ENCODE results near the gene SGCA. TPM values are rescaled to one million over a fixed set of nuclear protein-coding genes. Genes with fewer than 3 reads are reported as not detected.

Gene SGCA
- polyA plus RNA-seq, 3 donors: 1.3 to 1.7 (median 1.5) TPM

DNA sequence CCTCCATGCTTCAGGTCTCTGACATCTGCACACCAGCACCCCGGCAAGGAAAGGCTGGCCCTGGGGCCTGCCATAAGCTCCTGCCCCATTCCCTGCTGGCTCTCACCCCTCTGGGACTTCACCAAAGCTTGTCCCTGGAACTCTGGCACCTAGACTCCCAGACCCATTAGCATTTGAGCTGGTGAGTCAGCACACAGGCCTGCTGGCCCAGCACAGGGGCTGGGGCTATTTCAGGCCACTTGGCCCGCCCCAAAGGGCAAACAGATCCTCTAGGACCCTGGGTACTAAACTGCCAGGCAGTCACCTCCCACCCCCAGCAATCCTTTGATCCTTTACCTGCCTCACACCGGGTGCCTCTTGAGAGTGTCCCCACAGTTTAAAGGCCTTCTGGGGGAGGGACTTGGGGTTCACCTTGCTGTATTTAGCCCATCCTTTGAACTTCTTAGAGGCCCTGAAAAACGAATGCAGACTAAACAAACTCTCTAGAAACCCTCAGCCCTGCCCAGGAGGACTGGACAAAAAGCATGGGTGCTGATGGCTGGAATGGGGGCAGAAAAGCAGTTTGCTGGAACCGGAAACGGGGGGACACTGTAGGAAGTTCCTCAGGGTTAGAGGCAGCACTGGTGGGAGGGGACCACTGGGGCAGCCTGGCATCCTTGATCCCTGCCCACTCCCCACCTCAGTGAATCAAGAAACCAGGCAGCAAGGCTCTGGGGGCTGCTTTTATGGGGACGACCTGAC is 32.6 kb upstream of the SGCA start:
- DNase-seq: no peak

DNA sequence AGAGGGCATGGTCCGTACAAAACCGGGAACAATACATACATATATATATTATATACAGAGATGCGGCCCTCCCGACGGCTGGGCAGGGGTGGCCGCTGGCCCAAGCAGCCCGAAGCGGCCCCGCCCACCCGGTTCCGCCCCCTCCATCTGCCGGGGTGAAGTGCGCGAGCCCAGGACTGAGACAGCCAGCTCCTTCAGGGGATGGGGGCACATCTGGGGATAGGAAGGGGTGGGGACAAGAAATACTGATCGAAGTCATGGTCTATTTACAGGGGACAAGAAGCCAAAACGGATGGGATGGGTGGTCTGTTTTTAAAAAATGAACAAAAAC is 32.1 kb upstream of the SGCA start:
- DNase-seq: no peak

DNA sequence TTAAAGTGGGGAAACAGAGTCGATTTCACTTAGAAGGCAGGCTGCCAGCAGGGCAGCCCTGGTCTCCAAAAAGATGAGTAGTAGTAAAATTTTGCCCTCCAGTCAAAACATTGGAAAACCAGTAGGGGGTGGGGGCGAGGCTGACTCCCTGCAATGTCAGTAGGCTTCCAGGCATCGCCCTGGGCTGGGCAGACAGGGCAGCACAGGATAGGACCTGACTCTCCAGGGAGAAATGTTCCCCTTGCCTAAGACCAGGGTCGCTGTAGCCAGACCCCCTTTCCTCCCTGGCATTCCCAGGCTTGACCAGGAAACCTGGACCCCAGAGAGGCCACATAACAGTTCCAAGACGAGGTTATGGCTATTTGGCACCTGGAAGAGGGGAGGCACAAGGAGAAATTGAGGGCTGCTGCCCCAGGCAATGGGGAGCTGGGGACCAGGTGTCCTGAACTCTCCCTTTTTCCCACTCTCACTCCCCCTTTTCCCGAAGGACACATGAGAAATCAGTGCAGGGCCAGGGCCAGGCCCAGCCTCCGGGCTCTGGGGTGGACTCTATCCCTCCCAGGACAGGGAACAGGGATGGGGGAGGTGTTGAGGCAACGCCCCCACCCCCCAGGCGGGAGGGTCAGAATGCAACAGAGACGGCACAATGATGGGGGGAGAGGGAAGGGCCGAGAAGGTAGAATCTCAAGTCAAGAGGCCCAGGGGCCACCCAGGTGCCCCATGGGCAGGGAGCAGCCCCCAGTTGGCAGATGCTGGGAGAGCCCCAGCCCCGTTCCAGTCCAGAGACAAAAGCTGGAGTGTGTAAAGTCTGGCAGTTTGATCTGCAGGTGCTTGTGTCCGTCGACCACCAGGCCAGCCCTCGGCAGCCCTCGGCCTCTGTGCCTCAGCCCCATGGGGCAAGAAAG is 31.3 kb upstream of the SGCA start:
- DNase-seq: no peak

DNA sequence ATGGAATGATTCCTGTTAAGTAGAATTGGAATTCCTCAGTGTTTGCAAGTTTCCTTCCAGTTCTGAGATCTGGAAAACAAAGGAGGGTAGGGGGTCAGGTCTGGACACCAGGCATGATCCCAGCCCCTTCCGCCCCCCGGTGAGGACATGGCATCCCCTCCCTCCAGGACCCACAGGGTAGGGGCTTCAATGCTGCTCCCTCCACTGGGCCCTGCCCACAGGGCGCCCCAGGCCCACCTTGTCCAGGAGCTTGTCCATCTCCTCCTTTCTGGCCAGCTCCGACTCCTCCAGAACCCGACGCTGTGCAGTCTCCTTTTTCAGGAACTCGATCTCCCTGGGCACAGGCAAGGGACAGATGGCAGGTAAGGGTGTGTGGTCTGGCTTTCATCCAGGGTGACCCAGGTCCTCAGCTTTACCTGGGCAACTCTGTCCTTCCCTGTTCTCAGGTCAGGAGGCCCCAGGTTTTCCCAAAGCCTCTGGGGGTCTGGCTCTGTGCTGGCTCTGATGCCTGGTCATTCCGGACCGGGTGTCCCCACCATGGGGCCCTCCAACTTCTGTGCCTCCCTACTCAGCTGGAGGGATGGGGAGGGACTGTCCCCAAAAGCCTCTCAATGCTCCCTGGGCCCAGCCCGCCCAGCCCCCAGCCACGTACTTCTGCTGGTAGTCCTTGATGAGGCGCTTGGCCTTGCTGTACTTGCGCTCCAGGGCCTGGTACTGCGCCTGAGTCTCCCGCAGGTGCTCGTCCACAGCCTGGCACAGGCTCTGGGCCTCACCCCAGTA is 30.3 kb upstream of the SGCA start:
- DNase-seq: no peak

DNA sequence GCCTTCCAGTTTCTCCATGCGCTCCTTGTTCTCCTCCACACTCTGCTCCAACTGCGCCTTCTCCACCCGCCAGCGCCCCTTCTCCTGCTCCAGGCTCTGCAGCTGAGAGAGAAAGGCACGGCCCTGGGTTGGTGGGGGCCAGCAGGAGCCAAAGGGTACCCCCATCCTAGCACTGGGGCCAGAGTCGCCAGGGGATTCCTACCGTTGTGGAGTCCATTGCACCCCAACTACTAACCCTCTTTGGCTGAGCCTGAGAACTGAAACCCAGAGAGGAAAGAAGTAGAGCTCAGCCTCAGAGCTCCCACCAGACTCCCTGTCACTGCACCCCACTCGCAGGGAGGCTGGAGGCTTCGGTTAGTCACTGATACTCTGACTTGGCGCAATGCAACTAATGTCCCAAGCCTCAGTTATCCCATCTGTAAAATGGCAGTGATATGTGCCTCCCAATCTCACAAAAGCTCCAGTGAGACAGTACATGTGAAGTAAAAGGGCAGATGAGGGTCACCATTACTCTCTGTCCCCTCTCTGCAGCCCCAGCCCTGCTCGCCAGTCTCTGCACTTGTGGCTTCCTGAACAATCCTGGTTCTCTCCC is 29.6 kb upstream of the SGCA start:
- DNase-seq: no peak

DNA sequence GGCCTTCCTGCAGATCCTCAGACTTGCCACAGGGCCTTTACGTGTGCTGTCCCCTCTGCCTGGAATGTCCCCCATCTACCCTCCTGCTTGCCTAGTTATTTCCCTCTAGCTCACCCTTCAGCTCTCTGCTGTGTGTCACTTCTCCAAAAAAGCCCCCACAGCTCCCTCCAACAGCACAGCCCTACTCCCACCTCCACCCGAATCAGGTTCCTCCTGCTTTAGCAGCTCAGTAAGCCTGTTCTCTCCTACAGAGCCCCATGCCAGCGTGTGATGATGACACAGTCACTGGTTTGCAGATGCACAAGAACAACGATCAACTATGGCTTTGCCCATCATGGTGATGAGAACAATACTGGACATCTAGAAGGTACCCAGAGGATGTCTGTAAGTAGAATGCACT is 28.8 kb upstream of the SGCA start:
- DNase-seq: no peak

DNA sequence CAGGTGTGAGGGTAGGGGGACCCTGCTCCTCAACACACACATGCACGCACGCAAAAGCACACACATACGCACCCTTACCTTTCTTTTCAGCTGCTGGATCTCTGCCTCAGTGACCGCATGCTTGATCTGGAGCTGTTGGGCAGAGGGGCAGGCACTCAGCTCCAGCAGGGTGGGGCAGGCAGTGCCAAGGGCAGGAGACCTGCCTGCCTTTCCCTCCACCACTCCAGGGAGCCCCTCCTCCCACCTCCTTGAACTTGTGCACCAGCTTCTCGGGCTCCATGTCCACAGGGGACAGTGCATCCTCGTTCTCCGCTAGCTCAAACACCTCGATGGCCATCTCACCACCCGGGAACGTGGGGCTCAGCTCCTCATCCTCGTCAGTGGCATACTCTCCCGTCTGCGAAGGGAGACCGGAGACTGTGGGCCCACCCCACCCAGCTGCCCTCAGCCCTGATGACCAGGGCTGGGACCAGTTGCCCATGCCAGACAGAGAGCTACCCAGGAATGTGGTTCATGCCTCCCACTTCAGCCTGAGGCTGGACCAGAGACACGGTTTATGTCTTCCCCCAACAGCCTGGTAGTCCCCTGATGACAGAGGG is 26.5 kb upstream of the SGCA start:
- DNase-seq: no peak

DNA sequence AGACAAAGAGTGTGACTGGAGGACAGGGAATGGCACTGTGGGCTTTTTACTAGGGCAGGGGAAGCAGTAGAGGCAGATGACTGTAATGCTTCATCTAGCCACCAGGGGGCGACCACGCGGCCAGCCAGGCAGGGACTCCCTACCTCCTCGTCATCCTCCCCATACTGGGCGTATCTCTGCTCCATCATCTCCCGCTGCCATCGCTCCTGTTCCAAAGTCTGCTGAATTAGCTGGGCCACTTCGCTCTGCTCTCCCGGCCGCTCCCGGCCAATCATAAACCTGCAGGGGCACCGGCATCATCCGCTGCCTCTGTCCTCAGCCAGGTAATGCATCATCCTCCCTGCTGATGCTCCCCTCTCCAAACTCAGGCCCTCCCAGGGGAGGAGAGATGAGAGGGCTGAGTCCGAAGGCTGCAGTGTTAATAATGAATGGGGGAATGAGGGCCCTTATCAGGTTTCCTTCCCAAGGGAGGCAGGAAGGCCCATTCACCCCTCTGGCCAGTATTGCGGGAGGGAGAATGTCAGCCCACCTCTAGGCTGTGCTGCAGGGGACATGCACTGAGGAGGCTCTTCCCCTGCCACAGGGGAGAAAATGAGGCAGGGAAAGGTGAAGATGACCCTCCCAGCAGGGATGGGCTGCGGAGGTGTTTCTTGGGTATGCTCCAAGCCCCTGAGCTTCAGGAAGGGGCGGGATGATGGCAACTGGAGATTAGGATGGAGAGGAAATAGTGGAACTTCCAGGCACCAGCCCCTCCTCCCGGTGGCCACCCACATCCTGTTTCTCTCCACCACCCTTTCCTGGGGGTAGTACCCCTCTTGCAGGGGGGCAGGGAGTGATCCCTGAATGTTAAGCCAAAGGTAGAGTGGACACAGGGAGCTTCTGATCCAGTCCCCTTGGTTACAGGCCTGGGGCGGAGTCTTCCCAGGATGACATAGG is 25.6 kb upstream of the SGCA start:
- DNase-seq: no peak

DNA sequence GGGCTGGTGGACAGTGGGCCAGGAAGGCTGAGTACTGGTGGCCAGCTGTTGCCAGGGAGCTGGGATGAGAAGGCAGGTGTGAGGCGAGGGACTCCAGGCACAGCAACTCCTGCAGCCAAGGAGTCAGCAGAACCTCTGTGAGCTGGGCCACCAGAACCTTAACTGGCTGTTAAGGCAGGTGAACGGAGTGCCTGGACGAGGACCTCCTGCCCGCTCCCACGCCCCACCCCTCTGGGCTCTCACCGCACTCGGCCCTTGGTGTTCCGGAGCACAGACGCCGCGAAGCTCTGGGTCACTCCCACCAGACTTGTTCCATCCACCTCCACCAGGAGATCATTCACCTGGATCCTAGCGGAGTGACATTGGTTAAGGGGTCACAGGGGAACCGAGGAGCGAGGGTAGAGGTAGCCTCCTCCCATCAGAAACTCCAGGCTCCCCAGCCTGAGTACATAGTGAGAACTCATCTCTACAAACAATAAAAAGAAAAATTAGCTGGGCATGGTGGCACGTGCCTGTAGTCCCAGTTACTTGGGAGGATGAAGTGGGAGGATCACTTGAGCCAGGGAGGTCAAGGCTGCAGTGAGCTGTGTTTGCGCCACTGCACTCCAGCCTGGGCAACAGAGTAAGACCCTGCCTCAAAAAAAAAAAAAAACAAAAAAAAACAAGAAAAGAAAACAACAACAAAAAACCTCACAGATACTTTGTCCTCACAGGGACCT is 24.6 kb upstream of the SGCA start:
- no peak for DNase-seq

DNA sequence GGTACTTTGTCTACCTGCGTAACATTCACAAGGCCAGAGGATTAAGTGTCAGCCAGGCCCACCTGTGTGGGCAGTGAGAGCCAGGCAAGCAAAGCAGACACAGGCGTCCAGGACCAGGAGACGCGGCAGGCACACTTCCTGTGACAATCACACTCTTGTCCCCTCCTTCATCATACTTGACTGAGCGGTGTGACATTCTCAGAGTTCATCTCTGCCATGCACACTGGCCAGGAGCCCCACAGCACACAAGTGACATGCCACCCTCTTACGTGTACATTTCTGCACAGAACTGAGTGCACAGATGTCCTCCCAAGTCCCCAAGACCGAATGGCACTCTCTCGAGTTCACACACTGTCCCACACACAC is 24.1 kb upstream of the SGCA start:
- DNase-seq: no peak

DNA sequence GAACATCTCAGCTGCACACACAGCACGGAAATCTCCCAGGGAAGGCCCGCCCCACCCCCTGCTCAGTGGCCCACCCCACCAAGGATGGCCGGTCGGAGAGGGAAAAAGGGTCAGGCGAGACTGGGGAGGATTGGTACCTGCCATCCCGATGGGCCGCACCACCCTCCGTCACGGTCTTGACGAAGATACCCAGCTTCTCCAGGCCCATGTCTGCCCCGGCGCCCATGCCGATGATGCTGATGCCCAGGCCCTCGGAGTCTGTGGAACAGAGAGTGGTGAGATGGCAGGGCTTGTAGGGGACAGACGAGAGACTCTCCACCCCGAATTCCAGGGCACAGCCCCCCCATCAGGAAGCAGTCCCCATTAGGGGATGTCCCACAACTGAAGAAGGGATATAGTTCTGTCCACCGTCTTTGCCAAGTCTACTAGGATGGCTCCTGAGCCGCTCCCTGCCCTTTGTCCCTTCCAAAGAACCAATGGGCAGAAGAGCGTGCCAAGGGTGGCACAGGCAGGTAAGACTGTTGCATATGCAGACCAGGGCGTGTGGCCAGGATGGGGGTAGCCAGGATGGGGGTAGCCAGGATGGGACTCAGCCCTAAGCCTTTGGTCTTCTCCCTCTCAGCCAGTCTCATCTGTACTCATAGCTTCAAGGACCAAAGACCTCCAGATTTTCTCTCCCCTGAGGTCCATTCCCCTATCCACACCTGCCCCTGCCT is 22.2 kb upstream of the SGCA start:
- DNase-seq: no peak

DNA sequence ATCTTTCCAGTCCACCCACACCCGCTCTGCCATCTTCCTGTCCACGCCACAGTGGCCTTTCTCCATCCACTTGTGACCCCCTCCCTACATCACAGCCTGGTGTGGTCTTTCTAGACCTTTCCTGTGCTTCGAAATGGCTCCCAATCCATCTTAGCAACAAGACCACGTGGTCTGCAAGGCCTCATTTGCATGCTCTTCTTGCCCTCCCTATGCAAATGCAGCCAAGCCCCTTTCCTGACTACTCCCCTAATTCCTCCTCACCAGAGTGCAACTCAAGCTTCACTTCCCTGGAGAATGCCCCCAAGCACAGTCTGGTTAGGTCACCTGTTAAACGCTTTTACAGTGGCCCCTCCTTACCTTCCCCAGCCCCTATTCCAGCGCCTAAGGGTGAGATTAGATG is 21.4 kb upstream of the SGCA start:
- no peak for DNase-seq

DNA sequence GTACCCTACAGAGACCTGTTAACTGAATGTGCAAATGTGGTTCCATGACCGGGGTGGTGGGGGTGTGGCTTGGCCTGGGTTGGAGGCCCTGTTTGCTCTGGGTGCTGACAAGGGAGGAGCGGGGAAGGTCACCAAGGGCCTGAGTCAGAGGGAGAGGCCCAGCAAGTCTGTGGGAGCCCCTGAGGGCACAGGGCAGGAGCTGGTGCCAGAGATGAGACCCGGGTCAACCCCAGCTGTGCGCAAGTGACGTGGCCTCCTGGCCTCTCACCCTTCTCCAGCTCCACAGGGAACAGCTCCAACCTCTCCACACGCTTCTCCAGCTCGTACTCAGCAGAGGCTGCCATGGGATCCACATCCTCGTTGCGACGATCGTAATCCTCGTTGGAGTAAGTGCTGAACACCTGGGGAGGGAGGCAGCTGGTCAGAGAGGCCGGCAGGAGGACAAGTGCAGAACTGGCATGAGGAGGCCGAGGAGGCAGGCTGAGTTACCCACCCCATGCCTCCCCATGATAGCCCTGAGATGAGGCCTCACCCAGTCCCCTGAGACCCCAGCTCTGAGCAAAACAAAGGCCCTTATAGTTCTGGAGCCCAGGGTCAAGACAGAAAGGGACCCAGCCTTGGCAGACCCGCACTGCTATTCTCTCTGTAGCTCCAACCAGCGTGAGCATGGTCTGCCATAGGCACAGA is 20.8 kb upstream of the SGCA start:
- no peak for DNase-seq

DNA sequence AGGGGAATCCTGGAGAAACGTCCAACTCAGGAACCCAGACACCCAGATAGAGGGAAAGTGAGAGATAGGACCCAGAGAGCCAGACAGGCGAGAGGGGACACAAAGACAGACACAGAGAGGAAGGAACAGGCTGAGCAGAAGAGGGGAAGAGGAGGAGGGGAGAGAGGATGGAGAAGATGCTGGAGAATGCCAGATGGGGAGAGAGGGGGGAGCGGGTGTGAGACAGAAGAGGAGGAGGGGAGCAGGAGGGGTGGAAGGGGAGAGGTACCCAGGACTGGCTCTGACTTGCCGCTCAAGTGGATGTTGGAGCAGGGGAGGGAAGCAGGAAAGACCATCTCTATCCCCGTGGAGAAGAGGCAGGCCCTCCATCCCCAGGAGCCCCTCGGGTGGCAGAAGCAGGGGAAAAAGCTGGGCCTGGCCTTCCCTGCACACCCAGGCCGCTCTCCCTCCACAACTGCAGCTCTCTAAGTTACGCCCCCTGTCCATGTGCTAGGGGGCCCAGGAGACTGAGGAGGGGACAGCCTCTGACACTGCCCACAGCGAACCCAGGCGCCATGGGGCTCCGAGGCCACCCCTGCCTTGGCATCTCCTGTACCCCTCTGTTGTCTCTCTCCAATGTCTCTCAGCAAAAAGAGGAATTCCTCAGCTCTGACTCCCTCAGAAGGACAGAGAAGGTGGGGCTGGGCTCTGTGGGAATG is 20.1 kb upstream of the SGCA start:
- DNase-seq: no peak

DNA sequence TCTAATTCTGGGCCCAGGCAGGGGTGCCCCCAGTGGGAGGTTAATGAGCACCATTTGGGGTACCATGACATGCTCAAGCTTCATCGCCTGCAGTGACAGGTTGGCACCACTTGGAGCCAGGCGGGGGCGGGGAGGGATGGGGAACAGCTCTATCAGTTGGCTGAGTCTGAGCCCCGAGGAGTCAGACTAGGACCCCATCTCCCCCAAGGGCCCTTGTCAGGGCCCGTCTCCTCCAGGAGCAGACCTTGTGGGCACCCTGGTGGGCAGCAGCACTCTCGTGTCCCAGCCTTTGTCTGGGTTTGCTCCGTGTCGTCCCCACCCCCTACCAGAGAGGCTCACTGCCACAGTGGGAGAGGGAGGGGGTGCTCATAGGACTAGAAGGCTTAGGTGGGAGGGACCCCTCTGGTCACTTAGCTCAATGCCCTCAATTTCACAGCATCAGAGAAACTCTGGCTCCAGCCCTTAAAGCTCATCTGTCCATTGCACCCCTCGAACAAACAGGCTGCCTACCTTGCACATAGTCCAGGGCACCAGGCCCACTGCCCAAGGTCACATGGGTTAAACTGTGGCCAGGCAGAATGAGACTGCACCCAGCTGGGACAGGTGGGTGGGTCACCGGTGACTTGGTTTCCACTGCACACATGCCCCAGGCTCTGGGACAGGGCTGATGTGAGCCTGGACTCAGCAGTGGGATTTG is 19.4 kb upstream of the SGCA start:
- DNase-seq: no peak

DNA sequence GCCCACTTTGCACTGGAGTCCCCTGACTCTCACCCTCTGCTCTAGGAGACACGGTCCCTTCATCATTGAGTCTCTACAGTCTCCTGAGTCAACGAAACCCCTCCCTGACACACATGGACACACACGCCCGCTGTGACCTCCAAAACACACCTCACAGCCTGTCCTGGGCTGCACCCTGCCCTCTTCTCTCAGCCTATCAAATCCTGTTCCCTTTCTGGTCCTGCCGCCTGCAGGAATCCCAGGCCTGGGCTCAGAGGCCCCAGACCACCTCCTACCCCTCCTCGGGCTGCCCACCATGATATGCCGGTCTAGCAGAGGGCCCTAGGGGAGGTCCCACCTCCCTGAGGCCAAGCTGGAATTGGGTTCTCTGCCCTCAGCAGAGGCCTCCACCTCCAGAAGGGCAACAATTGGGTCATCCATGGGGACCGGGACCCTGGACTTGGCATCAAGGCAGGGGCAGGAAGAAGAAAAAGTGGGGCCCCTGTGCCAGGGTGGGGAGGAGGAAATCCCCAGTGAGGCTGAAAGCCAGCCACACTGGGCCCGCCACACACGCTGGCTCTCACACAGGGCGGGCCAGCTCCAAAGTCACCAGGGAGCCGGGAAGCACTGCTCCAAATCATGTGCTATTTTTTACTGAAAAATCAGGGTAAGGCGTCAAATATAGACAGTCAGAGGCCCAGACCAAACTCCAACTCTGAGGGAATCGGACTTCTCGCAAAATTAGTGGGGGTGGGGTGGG is 18.7 kb upstream of the SGCA start:
- DNase-seq: no peak

DNA sequence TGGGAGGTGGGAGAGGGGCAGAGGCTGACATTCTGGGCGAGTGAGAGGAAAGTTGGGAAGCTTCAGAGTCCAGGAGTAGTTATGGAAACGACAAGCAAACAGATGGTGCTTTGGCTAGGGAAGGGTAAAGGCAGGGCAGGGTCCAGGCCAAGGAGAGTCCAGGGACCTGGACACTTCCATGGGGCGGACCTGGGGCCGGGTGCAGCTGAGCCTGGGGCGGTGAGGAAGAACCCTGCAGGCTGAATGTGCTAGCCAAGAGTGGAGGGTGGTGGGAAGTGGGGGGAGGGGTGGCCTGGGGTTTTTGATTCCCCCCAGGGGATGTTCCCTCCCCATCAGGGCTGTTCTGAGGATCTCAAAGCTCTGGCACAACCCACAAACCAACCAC is 18.0 kb upstream of the SGCA start:
- DNase-seq: no peak

All from renal pelvis (tissue), 4 donors.